ENCODE data around the gene PSENEN.
"Not testable (repeated sequence)": the region's sequence is repeated elsewhere in the genome, so short reads cannot be mapped to it uniquely, and the experiment has no call there.

Gene PSENEN

GRCh38 chr19:35793381-35794165, 48.1 kb downstream of the PSENEN start:
- H3K9me3 ChIP-seq (ENCODE audit: low read depth, low read length): no peaks in the 10 kb centered on the region
- no peak overlapping the region for H3K9ac ChIP-seq (ENCODE audit: insufficient read length)
- no peak for DNase-seq (ENCODE audit: low read depth, low spot score)
- no peaks in the 10 kb centered on the region for H3K36me3 ChIP-seq (ENCODE audit: insufficient read depth, low read length)
- no peak overlapping the region for H3K27ac ChIP-seq
- TF ChIP-seq FOXP2 (optimal IDR thresholded peaks at IDR 0.05; ENCODE audit: control extremely low read depth, extremely low read length, insufficient read depth): no peak
- no peak for TF ChIP-seq POLR2AphosphoS5 (IDR thresholded peaks at IDR 0.05; ENCODE audit: borderline replicate concordance, low read depth, low read length)
- no peak for TF ChIP-seq EZH2 (IDR thresholded peaks at IDR 0.05)
- H3K4me3 ChIP-seq: no peak overlapping the region

GRCh38 chr19:35795564-35795963, 50.1 kb downstream of the PSENEN start:
- H3K4me3 ChIP-seq; H3K27ac ChIP-seq; DNase-seq (ENCODE audit: low read depth, low spot score); H3K9ac ChIP-seq (ENCODE audit: insufficient read length); H3K9me3 ChIP-seq (ENCODE audit: low read depth, low read length); H3K36me3 ChIP-seq (ENCODE audit: insufficient read depth, low read length): not testable (repeated sequence)

Data from SK-N-MC (cell line).